GM23248 (cell line): ENCODE results near the gene NR3C2.

Source experiments
- EZH2 ChIP-seq: fragments of 200-600 bp; sonication (generic); IDR thresholded peaks from 2 replicates; pipeline ENCODE4 v1.6.1; 2018; ENCODE audit warnings: antibody characterized with exemption, mild to moderate bottlenecking; ENCODE audit not compliant: insufficient read depth, poor library complexity, severe bottlenecking
- EZH2phosphoT487 ChIP-seq: fragments of 200-600 bp; sonication (generic); IDR thresholded peaks from 2 replicates; pipeline ENCODE4 v1.6.1; 2018; ENCODE audit warnings: antibody characterized with exemption, moderate library complexity, mild to moderate bottlenecking, low read depth; ENCODE audit not compliant: insufficient read depth

GRCh38 chr4:148332486-148332885 is 109.7 kb downstream of the NR3C2 start:
- no peak for TF ChIP-seq EZH2
- no peak for TF ChIP-seq EZH2phosphoT487
